GM21423 (cell line): Measurements from ENCODE around the gene LDAF1.
"Not testable (repeated sequence)": the region's sequence is repeated elsewhere in the genome, so short reads cannot be mapped to it uniquely, and the experiment has no call there.

Source experiments
- ATAC-seq: cut with Tn5 transposase; IDR thresholded peaks from one replicate; pipeline ENCODE4 v1.9.1; 2021; ENCODE audit warnings: mild to moderate bottlenecking, moderate library complexity; ENCODE audit not compliant: unreplicated experiment

Gene LDAF1

GRCh38 chr16:21158208-21159110 is at the start of gene LDAF1:
Gene LDAF1 (plus strand): TSS chr16:21158674. CDS start chr16:21161183, 2,509 bp downstream.
- ATAC-seq = peak; percentile 76

DNA sequence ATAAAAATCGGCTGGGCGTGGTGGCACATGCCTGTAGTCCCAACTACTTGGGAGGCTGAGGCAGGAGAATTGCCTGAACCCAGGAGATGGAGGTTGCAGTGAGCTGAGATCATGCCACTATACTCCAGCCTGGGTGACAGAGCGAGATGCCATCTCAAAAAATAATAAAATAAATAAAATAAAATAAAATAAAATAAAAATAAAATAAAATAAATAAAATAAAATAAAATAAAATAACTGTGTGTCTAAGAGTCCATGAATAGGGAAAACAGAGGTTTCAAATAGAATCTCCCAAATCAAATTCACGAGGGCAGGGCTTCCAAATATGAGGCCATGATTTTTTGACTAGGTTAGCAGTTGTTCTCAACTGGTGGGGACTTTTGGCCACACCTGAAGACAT is 42.9 kb upstream of the LDAF1 start:
- not testable (repeated sequence) for ATAC-seq

GRCh38 chr16:21116148-21116693 is 42.3 kb upstream of the LDAF1 start:
- no peak for ATAC-seq

GRCh38 chr16:21117567-21117966 is 40.9 kb upstream of the LDAF1 start:
- no peak for ATAC-seq

GRCh38 chr16:21120976-21121520 is 37.4 kb upstream of the LDAF1 start:
- no peak for ATAC-seq

- no peak for ATAC-seq
Measured at GRCh38 chr16:21125191-21125590, 33.3 kb upstream of the LDAF1 start.

DNA sequence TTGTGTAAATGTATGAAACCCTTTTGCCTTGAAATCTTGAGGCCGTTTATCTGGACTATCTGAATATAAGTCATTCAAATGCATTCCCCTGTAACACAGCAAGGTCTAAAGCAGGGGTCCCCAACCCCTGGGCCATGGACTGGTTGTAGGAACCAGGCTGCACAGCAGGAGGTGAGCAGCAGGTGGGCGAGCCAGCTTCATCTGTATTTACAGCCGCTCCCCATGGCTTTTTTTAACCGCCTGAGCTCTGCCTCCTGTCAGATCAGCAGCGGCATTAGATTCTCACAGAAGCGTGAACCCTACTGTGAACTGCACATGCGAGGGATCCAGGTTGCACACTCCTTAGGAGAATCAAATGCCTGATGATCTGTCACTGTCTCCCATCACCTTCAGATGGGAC is 32.0 kb upstream of the LDAF1 start:
- no peak for ATAC-seq

GRCh38 chr16:21128991-21129390 is 29.5 kb upstream of the LDAF1 start:
- no peak for ATAC-seq

GRCh38 chr16:21130811-21131210 is 27.7 kb upstream of the LDAF1 start:
- no peak for ATAC-seq

DNA sequence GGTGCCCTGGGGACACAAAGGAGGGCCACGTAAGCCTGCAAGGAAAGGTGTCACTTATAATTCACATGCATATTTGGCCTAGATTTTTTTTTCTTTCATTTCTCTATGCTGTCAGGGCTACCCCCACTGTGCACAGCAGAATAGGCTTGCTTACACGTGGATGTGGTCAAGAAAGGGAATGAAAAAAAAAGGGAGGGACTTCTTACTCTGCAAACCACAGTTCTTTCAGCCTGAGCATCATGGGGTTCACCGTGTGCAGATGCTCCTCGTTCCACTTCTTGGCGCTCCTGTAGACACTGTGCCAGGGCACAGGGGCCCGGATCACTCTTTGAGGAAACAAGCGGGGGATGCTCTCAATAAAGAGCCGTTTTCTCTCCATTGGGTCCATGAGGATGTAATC is 24.4 kb upstream of the LDAF1 start:
- ATAC-seq = no peak

DNA sequence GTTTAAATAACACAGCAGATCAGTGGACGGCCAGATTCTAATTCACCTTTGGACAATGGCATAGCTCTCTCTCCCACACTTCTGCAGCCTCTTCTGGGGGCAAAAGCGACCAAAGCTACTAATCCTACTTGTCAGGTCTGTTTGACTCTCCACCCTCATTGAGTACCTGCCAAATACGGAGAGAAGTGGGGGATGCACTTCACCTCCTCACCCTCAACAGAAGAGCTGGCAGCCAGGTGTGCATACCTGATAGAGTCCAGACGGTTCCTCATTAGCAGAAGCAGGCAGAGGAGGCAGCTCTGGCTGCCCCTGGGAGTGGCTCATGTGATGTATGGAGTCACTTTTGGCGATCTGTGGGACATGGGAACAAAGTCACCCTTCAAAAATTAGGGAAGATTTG is 12.7 kb upstream of the LDAF1 start:
- ATAC-seq = no peak

DNA sequence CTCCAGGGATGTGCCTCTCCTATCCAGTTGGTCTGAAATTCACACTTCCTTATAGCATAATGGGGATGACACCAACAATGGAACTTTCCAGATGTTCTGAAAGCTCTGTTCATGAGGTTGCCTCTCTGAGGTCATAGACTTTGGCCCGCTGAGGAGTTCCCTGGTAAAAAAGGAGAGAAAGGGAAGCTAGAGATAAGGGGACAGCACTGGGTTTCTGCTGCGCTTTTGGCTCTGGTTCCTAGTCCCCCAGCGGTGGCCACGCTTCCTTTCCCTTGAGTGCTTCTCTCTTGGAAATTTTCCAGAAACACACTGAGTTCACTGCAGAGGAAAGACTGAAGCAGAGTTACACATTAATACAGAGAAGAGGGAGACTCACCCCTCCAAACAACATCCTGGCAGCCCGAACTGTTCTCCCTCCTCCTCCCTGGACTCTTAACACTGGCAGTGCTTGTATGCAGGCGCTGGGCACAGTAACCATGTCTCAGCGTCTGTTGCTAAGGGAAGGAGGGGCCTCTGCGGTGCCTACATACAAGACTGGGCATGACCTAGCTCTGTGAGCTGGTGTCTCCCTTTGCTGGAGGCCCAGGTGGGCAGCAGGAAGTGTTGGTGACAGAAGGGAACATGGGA is 8.0 kb upstream of the LDAF1 start, which contains the start of gene DNAH3:
DNAH3 (minus strand) TSS at position 472 of the 627 bp plus-strand sequence. CDS start 527 bp downstream, outside the sequence.
- no peak for ATAC-seq

DNA sequence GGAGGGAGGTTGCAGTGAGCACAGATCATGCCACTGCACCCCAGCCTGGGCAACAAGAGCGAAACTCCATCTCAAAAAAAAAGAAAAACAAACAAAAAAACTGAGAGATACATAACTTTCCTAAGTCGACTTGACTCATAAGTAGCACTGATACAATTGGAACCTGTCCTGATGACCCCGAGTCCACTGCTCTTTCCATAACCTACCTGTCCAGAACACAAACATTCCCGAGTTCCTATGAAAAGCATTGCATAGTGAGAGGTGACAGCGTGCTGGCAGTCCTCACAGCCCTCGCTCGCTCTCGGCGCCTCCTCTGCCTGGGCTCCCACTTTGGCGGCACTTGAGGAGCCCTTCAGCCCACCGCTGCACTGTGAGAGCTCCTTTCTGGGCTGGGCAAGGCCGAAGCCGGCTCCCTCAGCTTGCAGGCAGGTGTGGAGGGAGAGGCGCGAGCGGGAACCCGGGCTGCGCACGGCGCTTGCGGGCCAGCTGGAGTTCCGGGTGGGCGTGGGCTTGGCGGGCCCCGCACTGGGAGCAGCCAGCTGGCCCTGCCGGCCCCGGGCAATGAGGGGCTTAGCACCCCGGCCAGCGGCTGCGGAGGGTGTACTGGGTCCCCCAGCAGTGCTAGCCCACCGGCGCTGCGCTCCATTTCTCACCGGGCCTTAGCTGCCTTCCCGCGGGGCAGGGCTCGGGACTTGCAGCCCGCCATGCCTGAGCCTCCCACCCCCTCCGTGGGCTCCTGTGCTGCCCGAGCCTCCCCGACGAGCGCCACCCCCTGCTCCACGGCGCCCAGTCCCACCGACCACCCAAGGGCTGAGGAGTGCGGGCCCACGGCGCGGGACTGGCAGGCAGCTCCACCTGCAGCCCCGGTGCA is 6.1 kb upstream of the LDAF1 start:
- ATAC-seq = not testable (repeated sequence)

- ATAC-seq = not testable (repeated sequence)
Measured at GRCh38 chr16:21153124-21153729, 5.2 kb upstream of the LDAF1 start.

DNA sequence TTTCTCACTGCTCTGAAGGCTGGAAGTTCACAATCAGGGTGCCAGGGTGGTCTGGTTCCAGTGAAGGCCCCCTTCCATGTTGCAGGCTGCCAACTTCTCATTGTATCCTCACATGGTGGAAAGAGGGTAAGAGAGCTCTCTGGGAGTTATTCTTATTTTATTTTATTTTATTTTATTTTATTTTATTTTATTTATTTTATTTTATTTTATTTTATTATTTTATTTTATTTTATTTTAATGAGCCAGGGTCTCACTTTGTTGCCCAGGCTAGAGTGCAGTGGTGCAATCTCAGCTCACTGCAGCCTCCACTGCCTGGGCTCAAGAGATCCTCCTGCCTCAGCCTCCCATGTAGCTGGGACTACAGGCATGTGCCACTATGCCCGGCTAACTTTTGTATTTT is 2.5 kb upstream of the LDAF1 start:
- ATAC-seq = not testable (repeated sequence)

GRCh38 chr16:21156767-21157467 is 1.6 kb upstream of the LDAF1 start:
- no peak for ATAC-seq

DNA sequence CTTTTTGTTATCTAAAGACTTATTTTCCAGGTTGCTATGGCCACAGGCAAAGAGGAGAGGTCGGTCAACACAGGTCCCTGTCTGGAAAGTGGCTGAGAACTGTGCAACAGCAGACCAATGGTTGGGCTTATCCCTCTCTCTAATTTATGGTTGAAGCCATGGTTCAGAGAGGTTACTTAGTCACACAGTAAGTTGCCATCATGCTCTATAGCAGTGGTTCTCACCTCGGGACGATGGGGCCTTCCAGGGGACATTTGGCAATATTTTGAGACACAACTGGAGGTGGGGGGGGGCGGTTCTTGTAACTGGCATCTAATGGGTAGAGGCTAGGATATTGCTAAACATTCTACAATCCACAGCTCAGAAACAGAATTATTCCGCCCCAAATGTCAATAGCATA is 842 bp upstream of the LDAF1 start:
- no peak for ATAC-seq

DNA sequence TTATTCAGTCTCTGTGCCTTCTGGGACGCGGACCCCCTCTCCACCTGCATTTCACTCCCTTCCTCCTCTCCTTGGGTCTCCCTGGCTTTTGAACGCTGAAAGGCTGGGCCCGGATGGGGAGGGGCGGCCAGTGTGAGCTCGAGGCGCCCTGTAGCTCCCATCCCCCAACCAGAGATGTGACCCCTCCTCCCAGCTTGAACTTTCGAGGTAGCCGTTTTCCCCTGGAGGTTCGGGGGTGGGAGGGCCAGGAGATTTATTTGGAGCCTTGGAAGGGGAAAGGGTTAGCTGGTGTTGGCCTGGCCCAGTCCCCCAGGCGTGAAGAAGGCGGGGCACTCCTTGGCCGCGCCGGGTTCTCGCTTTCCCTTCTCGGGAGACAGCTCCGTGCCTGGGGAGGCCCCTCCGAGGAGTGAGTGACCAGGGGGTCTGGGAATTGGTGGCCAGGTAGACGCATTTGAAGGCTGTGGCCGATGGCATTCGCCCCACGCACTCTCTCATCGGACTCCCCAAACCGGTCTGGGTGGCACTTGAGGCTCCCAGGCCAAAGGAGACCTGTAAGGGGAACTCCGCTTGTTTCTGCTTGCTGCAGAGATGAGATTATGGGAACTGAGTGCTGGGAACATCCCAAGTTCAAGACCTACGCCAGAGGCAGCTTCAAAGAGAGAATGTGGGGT is 942 bp downstream of the LDAF1 start:
- no peak for ATAC-seq

- ATAC-seq = no peak
Measured at GRCh38 chr16:21160276-21160675, 1.8 kb downstream of the LDAF1 start.
